ENCODE results near the gene MCHR2.
A peak's percentile ranks its signal among the peaks of the same experiment; 100 is the strongest.
"Not testable (repeated sequence)": the region's sequence is repeated elsewhere in the genome, so short reads cannot be mapped to it uniquely, and the experiment has no call there.

MCHR2 gene

GRCh38 chr6:99993533-99994251 lies at the start of gene MCHR2:
MCHR2 (minus strand) TSS chr6:99994223; CDS start chr6:99956147, 38,076 bp downstream.
- DNase-seq, result no peak

GRCh38 chr6:100038546-100038945 lies 44.5 kb upstream of the MCHR2 start:
- DNase-seq, result not testable (repeated sequence)

GRCh38 chr6:100035873-100036653 lies 42.0 kb upstream of the MCHR2 start:
- DNase-seq, result no peak

- no peak for DNase-seq
Measured at GRCh38 chr6:100023798-100024197, 29.8 kb upstream of the MCHR2 start.

GRCh38 chr6:100022847-100023246 lies 28.8 kb upstream of the MCHR2 start:
- no peak for DNase-seq

GRCh38 chr6:100008857-100009256 lies 14.8 kb upstream of the MCHR2 start:
- no peak for DNase-seq

GRCh38 chr6:100001915-100002388 lies 7.9 kb upstream of the MCHR2 start:
- peak; percentile 29 to 48 for DNase-seq

GRCh38 chr6:99997141-99997540 lies 3.1 kb upstream of the MCHR2 start:
- DNase-seq, result no peak

GRCh38 chr6:99995916-99996315 lies 1.9 kb upstream of the MCHR2 start:
- no peak for DNase-seq

GRCh38 chr6:99993146-99993532 lies 884 bp downstream of the MCHR2 start:
- DNase-seq, result no peak

- DNase-seq, result no peak
Measured at GRCh38 chr6:99991955-99992354, 2.1 kb downstream of the MCHR2 start.

- DNase-seq, result no peak
Measured at GRCh38 chr6:99980741-99981140, 13.3 kb downstream of the MCHR2 start.

GRCh38 chr6:99979953-99980352 lies 14.1 kb downstream of the MCHR2 start:
- DNase-seq, result no peak

GRCh38 chr6:99967052-99967451 lies 27.0 kb downstream of the MCHR2 start:
- DNase-seq, result no peak

GRCh38 chr6:99960027-99960426 lies 34.0 kb downstream of the MCHR2 start:
- DNase-seq, result no peak

- no peak for DNase-seq
Measured at GRCh38 chr6:99951016-99951805, 42.8 kb downstream of the MCHR2 start.

GRCh38 chr6:99946005-99946404 lies 48.0 kb downstream of the MCHR2 start:
- DNase-seq, result no peak

- DNase-seq, result no peak
Measured at GRCh38 chr6:99943846-99944245, 50.2 kb downstream of the MCHR2 start.

- no peak for DNase-seq
Measured at GRCh38 chr6:99940582-99940981, 53.4 kb downstream of the MCHR2 start.

GRCh38 chr6:99933129-99933528 lies 60.9 kb downstream of the MCHR2 start:
- no peak for DNase-seq

GRCh38 chr6:99912657-99913056 lies 81.4 kb downstream of the MCHR2 start:
- DNase-seq, result no peak

GRCh38 chr6:99905209-99906106 lies 88.6 kb downstream of the MCHR2 start:
- peak in 1 of 2 donors; percentile 37 for DNase-seq

Data from CD4-positive, alpha-beta T cell treated with Interleukin-4 for 1 hour (primary cell).